ENCODE results near the gene KCNJ5. TPM values are rescaled to one million over a fixed set of nuclear protein-coding genes. Genes with fewer than 3 reads are reported as not detected.

KCNJ5 gene
- total RNA-seq, 4 donors from 2014 or later = 0.30 to 1.2 (median 0.76) TPM

GRCh38 chr11:128892866-128893565 lies 1.9 kb downstream of the KCNJ5 start:
- H3K27ac ChIP-seq = no peak overlapping the region
- no peaks in the 10 kb centered on the region for H3K9me3 ChIP-seq
- TF ChIP-seq, protein P1, sequence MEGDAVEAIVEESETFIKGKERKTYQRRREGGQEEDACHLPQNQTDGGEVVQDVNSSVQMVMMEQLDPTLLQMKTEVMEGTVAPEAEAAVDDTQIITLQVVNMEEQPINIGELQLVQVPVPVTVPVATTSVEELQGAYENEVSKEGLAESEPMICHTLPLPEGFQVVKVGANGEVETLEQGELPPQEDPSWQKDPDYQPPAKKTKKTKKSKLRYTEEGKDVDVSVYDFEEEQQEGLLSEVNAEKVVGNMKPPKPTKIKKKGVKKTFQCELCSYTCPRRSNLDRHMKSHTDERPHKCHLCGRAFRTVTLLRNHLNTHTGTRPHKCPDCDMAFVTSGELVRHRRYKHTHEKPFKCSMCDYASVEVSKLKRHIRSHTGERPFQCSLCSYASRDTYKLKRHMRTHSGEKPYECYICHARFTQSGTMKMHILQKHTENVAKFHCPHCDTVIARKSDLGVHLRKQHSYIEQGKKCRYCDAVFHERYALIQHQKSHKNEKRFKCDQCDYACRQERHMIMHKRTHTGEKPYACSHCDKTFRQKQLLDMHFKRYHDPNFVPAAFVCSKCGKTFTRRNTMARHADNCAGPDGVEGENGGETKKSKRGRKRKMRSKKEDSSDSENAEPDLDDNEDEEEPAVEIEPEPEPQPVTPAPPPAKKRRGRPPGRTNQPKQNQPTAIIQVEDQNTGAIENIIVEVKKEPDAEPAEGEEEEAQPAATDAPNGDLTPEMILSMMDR (IDR thresholded peaks at IDR 0.05) = no peak
- TF ChIP-seq POLR2A (IDR thresholded peaks at IDR 0.05) = no peak
- 84 to 91% methylated on average over 4 of the region's 4 CpGs for WGBS, 2 donors
- H3K36me3 ChIP-seq = no peaks in the 10 kb centered on the region
- H3K27me3 ChIP-seq = peaks cover 0 to 39% of the 10 kb centered on the region in 2 donors
- H3K4me3 ChIP-seq = no peak overlapping the region
- peaks cover 0 to 25% (median 10%) of the 10 kb centered on the region in 4 donors for H3K4me1 ChIP-seq
- no peak for DNase-seq (ENCODE audit: low spot score in 2 of 2)

GRCh38 chr11:128893578-128894285 lies 2.6 kb downstream of the KCNJ5 start:
- 80 to 81% methylated on average over 9 of the region's 9 CpGs for WGBS, 2 donors
- TF ChIP-seq POLR2A (IDR thresholded peaks at IDR 0.05) (no peak), EP300 (IDR thresholded peaks at IDR 0.05) (no peak)
- TF ChIP-seq, protein P1 (IDR thresholded peaks at IDR 0.05) = no peak
- Histone ChIP-seq H3K9me3 (no peaks in the 10 kb centered on the region), H3K27me3 (peaks cover 0 to 32% of the 10 kb centered on the region in 2 donors), H3K4me3 (no peak overlapping the region), H3K27ac (no peak overlapping the region), H3K4me1 (peaks cover 0 to 25% (median 10%) of the 10 kb centered on the region in 4 donors), H3K36me3 (no peaks in the 10 kb centered on the region)
- no peak for DNase-seq (ENCODE audit: low spot score in 2 of 2)

GRCh38 chr11:128894286-128894681 lies 3.1 kb downstream of the KCNJ5 start:
- Histone ChIP-seq H3K4me3 (no peak overlapping the region), H3K27ac (no peak overlapping the region), H3K9me3 (no peaks in the 10 kb centered on the region), H3K4me1 (peaks cover 0 to 25% (median 10%) of the 10 kb centered on the region in 4 donors), H3K36me3 (no peaks in the 10 kb centered on the region), H3K27me3 (peaks cover 0 to 28% of the 10 kb centered on the region in 2 donors)
- TF ChIP-seq EP300 (IDR thresholded peaks at IDR 0.05) (no peak), POLR2A (IDR thresholded peaks at IDR 0.05) (no peak)
- TF ChIP-seq, protein P1 (IDR thresholded peaks at IDR 0.05) = no peak
- DNase-seq (ENCODE audit: low spot score in 2 of 2) = no peak
- 88 to 89% methylated on average over 3 of the region's 3 CpGs for WGBS, 2 donors

DNA sequence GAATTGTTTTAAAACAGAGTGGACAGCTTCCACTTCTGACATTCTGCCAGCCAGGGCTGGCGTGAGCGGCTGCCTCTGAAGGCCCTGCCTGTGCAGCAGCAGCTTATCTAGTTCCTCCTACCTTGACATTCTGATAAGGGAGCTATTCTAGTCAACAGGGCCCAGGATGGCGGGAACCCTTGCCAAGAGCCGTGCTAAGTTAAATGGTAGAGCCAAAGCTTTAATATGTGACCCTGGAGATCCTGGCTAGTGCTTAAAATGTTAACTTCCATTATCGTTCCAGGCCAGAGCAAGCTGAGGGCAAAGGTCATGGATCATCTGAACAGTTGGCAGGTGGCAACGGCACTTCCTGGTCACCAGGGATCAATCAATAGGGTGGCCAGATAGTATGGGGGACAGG lies 3.5 kb downstream of the KCNJ5 start:
- H3K4me3 ChIP-seq = no peak overlapping the region
- DNase-seq (ENCODE audit: low spot score in 2 of 2) = no peak
- 64 to 67% methylated on average over 6 of the region's 6 CpGs for WGBS, 2 donors
- H3K27me3 ChIP-seq = peaks cover 0 to 24% of the 10 kb centered on the region in 2 donors
- no peak overlapping the region for H3K27ac ChIP-seq
- H3K9me3 ChIP-seq = no peaks in the 10 kb centered on the region
- H3K36me3 ChIP-seq = no peaks in the 10 kb centered on the region
- H3K4me1 ChIP-seq = peaks cover 0 to 25% (median 10%) of the 10 kb centered on the region in 4 donors
- TF ChIP-seq, protein P1 (IDR thresholded peaks at IDR 0.05) = no peak
- TF ChIP-seq EP300 (IDR thresholded peaks at IDR 0.05) (no peak), POLR2A (IDR thresholded peaks at IDR 0.05) (no peak)

DNA sequence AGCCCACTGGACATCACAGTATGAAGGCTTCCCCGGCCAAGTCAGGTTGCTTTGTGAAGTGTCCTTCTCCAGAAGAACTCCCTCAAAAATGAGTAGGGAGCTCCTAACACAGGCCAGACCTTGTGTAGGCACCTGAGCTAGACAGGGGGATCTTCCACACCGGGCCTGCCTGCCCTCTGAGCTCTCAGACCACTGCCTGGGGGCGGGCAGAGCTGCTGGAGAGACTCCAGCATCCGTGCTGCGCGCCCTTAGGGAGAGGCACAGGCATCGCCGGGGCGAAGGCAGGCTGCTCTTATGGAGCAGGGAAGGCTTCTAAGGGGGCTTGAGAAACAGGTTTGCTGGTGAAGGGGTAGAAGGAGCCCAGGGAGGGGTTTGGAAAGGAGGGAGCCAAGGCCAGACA lies 4.4 kb downstream of the KCNJ5 start:
- no peak for DNase-seq (ENCODE audit: low spot score in 2 of 2)
- no peak overlapping the region for H3K4me3 ChIP-seq

More for the DNA sequence above, 4.4 kb downstream of the KCNJ5 start:
- TF ChIP-seq, protein P1 (IDR thresholded peaks at IDR 0.05) = no peak
- TF ChIP-seq EP300 (IDR thresholded peaks at IDR 0.05) (no peak), POLR2A (IDR thresholded peaks at IDR 0.05) (no peak)
- Histone ChIP-seq H3K9me3 (no peaks in the 10 kb centered on the region), H3K27ac (no peak overlapping the region), H3K36me3 (no peaks in the 10 kb centered on the region), H3K4me1 (peaks cover 0 to 20% (median 5%) of the 10 kb centered on the region in 4 donors), H3K27me3 (peaks cover 0 to 15% of the 10 kb centered on the region in 2 donors)
- 86 to 88% methylated on average over 7 to 9 of the region's 9 CpGs for WGBS, 2 donors

All from tibial nerve (tissue), 4 donors.